GM12878 (cell line): ENCODE measurements around the gene RRP15. TPM values are rescaled to one million over a fixed set of nuclear protein-coding genes. Genes with fewer than 3 reads are reported as not detected.

Source experiments
- ATAC-seq: fragments of 200-7000 bp; cut with Tn5 transposase; 3 replicates; pipeline ENCODE4 v1.9.1; 2020; ENCODE audit warnings: mild to moderate bottlenecking, moderate library complexity
- BruUV-seq: library from RNA; stranded (reverse); fragments of 400-500 nt; replicated peaks from 2 replicates; lab custom pipeline; 2021; lab: Mats Ljungman, UMichigan
- CTCF ChIA-PET: fragments of 300-600 bp; sonication (Branson Sonifier 250); formaldehyde crosslinking; extraction: SDS; loops from one replicate; lab custom pipeline; 2021; ENCODE audit warnings: inconsistent platforms; lab: Yijun Ruan, JAX
- POLR2A ChIA-PET: fragments of 350-600 bp; formaldehyde crosslinking; extraction: SDS; loops from one replicate; lab custom pipeline; 2021; ENCODE audit warnings: inconsistent platforms; lab: Charles Lee
- RAD21 ChIA-PET: fragments of 300-600 bp; sonication (Branson Sonifier 250); formaldehyde crosslinking; loops from one replicate; lab custom pipeline; 2023; ENCODE audit warnings: antibody characterized with exemption; ENCODE audit not compliant: unreplicated experiment; lab: Charles Lee
- SMC1A ChIA-PET: fragments of 300-600 bp; sonication (Branson Sonifier 250); formaldehyde crosslinking; loops from one replicate; lab custom pipeline; 2023; ENCODE audit not compliant: unreplicated experiment, uncharacterized antibody; lab: Charles Lee
- DNase-seq: peaks from one replicate; pipeline ENCODE4 v3.0.0-alpha.2; 2011; ENCODE audit warnings: low read depth, low spot score
- FAIRE-seq: peaks from 3 replicates; lab custom pipeline; 2011; peaks lifted over from hg19 to GRCh38; lab: Jason Lieb, UNC
- H2AFZ ChIP-seq: 2 replicates; pipeline ENCODE4 v1.6.0; 2011; ENCODE audit warnings: low read depth, low read length, control low read depth; ENCODE audit not compliant: control insufficient read depth
- H3K27ac ChIP-seq: 2 replicates; pipeline ENCODE4 v1.5.1; 2011; ENCODE audit warnings: control low read depth; ENCODE audit not compliant: control insufficient read depth, insufficient read depth
- H3K27me3 ChIP-seq, 2 experiments: replicated peaks in 1 of 2; 2 replicates each; pipeline versions ENCODE4 v1.6.0 to v1.6.1; 2011; ENCODE audit warnings: low read length in 1 of 2; ENCODE audit not compliant: control insufficient read depth in 2 of 2, insufficient read depth in 2 of 2
- H3K36me3 ChIP-seq, 2 experiments: 2 replicates each; pipeline ENCODE4 v1.5.1; 2011; ENCODE audit warnings: low read length in 1 of 2; ENCODE audit not compliant: control insufficient read depth in 2 of 2, insufficient read depth in 2 of 2
- H3K4me1 ChIP-seq: 2 replicates; pipeline ENCODE4 v1.6.1; 2011; ENCODE audit warnings: mild to moderate bottlenecking, low read length, moderate library complexity, mixed read lengths; ENCODE audit not compliant: control insufficient read depth, insufficient read depth
- H3K4me2 ChIP-seq: 2 replicates; pipeline ENCODE4 v1.6.0; 2011; ENCODE audit warnings: control low read depth; ENCODE audit not compliant: control insufficient read depth, insufficient read depth
- H3K4me3 ChIP-seq: fragments of 200-600 bp; sonication (generic); 2 replicates; pipeline ENCODE4 v1.5.1; 2016
- H3K79me2 ChIP-seq: 2 replicates; pipeline ENCODE4 v1.6.0; 2011; ENCODE audit warnings: low read length; ENCODE audit not compliant: control insufficient read depth, insufficient read depth
- H3K9ac ChIP-seq: 2 replicates; pipeline ENCODE4 v1.8.0; 2011; ENCODE audit warnings: low read length, control low read depth, mixed read lengths; ENCODE audit not compliant: control insufficient read depth, insufficient read depth
- H3K9me3 ChIP-seq: replicated peaks from 3 replicates; pipeline ENCODE4 v1.5.1; 2011; ENCODE audit warnings: mild to moderate bottlenecking, low read length; ENCODE audit not compliant: control insufficient read depth, insufficient read depth
- H4K20me1 ChIP-seq: 2 replicates; pipeline ENCODE4 v1.6.0; 2011; ENCODE audit not compliant: control insufficient read depth, insufficient read depth
- BACH1 ChIP-seq: fragments of 450-650 bp; IDR thresholded peaks from 2 replicates; pipeline ENCODE4 v1.6.1; 2017; ENCODE audit warnings: mild to moderate bottlenecking, borderline replicate concordance
- EP300 ChIP-seq, 2 experiments: fragments of 150-350 bp in 1 of 2; IDR thresholded peaks; 2 replicates each; pipeline ENCODE4 v1.6.1; 2011 to 2012; ENCODE audit warnings: low read depth in 2 of 2, low read length in 2 of 2, borderline replicate concordance in 1 of 2, improper control_type of control experiment in 1 of 2, inconsistent platforms in 1 of 2; ENCODE audit not compliant: control insufficient read depth in 1 of 2
- MTA3 ChIP-seq: IDR thresholded peaks from 2 replicates; pipeline ENCODE4 v1.6.1; 2012; ENCODE audit warnings: low read length, inconsistent platforms, borderline replicate concordance
- POLR2AphosphoS2 ChIP-seq: IDR thresholded peaks from 2 replicates; pipeline ENCODE4 v1.6.1; 2011; ENCODE audit warnings: low read depth, mild to moderate bottlenecking, low read length, improper control_type of control experiment, moderate library complexity
- RAD21 ChIP-seq: IDR thresholded peaks from 2 replicates; pipeline ENCODE4 v1.6.1; 2011; ENCODE audit warnings: mild to moderate bottlenecking, low read depth, low read length, moderate library complexity; ENCODE audit not compliant: insufficient read depth
- RELA ChIP-seq: fragments of 450-650 bp; IDR thresholded peaks from 2 replicates; pipeline ENCODE4 v1.8.0; 2014; ENCODE audit warnings: borderline replicate concordance; ENCODE audit not compliant: partially characterized antibody
- SMC3 ChIP-seq: IDR thresholded peaks from 2 replicates; pipeline ENCODE4 v1.6.1; 2011; ENCODE audit warnings: low read length, improper control_type of control experiment, borderline replicate concordance
- TAF1 ChIP-seq: IDR thresholded peaks from 2 replicates; pipeline ENCODE4 v1.6.1; 2011; ENCODE audit warnings: mild to moderate bottlenecking, low read depth, low read length, borderline replicate concordance
- TBL1XR1 ChIP-seq: IDR thresholded peaks from 2 replicates; pipeline ENCODE4 v1.6.1; 2012; ENCODE audit warnings: low read depth, low read length, improper control_type of control experiment
- ZNF384 ChIP-seq: IDR thresholded peaks from 2 replicates; pipeline ENCODE4 v1.6.1; 2012; ENCODE audit warnings: low read depth, mild to moderate bottlenecking, low read length, improper control_type of control experiment, borderline replicate concordance
- WGBS: methylation state at CpG from one replicate; pipeline ENCODE4 v1.1.6; 2016; ENCODE audit warnings: low lambda C conversion rate; ENCODE audit not compliant: insufficient replicate concordance, insufficient coverage; ENCODE audit errors: missing lambda C conversion rate; 5-methylcytosine and 5-hydroxymethylcytosine counted together
- in situ Hi-C: fragments of 300-500 bp; cut with MboI; formaldehyde crosslinking; loops from 9 replicates; pipeline ENCODE4 v1.14.3; 2018; ENCODE audit warnings: mixed read lengths
- intact Hi-C: fragments of 100-400 bp; cut with micrococcal nuclease; formaldehyde crosslinking; loops from one replicate; pipeline ENCODE4 v1.14.2; 2022; ENCODE audit not compliant: unreplicated experiment
- polyA plus RNA-seq, 11 experiments: library from polyadenylated mRNA; depleted of rRNA in 4 of 11; unstranded in 6 of 11; stranded (reverse) in 5 of 11; fragments of >200 nt; fragmentation: Nextera tagmentation in 4 of 11; fragmentation: Illumina TruSeq in 1 of 11; extraction: Ambion mirVana in 4 of 11; extraction: Trizol in 1 of 11; gene quantifications; 1 replicate in 1 of 11; 2 replicates in 10 of 11; pipeline versions ENCODE4 v1.2.1 to v1.2.3, GENCODE V29; 2011 to 2016; ENCODE audit warnings: inconsistent platforms in 2 of 11, missing spikeins in 2 of 11, low read depth in 1 of 11
- total RNA-seq, 4 experiments: library from RNA; depleted of rRNA in 3 of 4; stranded (reverse); fragments of >200 nt in 3 of 4; fragmentation: Illumina TruSeq in 1 of 4; extraction: Trizol in 1 of 4; gene quantifications; 2 replicates each; pipeline versions ENCODE4 v1.2.1 to v1.2.3, GENCODE V29; 2013 to 2021
- TF ChIP-seq, protein P1 (sequence below), 3 experiments: IDR thresholded peaks in 2 of 3; conservative IDR thresholded peaks in 1 of 3; 2 replicates each; pipeline ENCODE4 v1.5.1; 2011; ENCODE audit warnings: low read depth in 3 of 3, low read length in 3 of 3, mild to moderate bottlenecking in 3 of 3, control low read depth in 2 of 3, moderate library complexity in 2 of 3, inconsistent platforms in 1 of 3, mixed read lengths in 1 of 3; ENCODE audit not compliant: control insufficient read depth in 2 of 3, insufficient read depth in 1 of 3; ENCODE audit errors: extremely low read depth in 1 of 3
- TF ChIP-seq, protein P2 (sequence below): fragments of 450-650 bp; IDR thresholded peaks from 2 replicates; pipeline ENCODE4 v1.6.1; 2017; ENCODE audit warnings: low read depth, mild to moderate bottlenecking, moderate library complexity
- TF ChIP-seq, protein P3 (sequence below): fragments of 450-650 bp; IDR thresholded peaks from 2 replicates; pipeline ENCODE4 v1.6.1; 2017; ENCODE audit warnings: mild to moderate bottlenecking, moderate library complexity

The RRP15 gene
- total and polyA plus RNA-seq, 10 of the 15 experiments (the other 5 are each of a cell fraction or from before 2014, with no cell fraction given) = 5.6 to 37.8 (median 19.1) TPM

DNA sequence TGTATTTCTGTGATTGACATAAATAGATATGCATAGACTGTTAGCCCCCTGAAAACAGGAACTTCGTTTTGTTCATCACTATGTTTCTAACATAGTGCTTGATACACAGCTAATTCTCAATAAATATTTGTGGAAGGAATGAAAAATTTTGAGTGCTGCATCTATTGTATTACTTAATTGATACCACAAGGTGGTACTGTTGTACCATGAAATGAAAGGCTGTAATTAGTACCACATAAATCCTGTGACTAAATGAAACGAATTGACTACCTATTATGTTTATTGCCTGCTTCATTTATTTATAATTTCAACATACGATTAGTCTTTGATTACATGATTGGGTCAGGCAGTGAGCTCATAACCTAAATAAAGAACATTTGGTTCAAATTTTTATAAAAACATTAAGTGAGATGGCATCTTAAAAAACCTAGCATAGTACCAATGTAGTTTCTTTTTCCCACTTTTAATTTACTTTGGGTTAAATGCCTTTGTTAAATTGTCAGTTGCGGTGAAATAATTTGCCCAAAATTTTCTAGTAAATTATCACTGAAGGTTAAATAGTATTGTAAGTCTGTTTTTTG, 45.0 kb downstream of the RRP15 start:
- no peak overlapping the region for H3K27ac ChIP-seq
- TF ChIP-seq, protein P1, sequence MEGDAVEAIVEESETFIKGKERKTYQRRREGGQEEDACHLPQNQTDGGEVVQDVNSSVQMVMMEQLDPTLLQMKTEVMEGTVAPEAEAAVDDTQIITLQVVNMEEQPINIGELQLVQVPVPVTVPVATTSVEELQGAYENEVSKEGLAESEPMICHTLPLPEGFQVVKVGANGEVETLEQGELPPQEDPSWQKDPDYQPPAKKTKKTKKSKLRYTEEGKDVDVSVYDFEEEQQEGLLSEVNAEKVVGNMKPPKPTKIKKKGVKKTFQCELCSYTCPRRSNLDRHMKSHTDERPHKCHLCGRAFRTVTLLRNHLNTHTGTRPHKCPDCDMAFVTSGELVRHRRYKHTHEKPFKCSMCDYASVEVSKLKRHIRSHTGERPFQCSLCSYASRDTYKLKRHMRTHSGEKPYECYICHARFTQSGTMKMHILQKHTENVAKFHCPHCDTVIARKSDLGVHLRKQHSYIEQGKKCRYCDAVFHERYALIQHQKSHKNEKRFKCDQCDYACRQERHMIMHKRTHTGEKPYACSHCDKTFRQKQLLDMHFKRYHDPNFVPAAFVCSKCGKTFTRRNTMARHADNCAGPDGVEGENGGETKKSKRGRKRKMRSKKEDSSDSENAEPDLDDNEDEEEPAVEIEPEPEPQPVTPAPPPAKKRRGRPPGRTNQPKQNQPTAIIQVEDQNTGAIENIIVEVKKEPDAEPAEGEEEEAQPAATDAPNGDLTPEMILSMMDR (IDR thresholded peaks at IDR 0.05 in 2 of 3, conservative IDR thresholded peaks at IDR 0.05 in 1 of 3; ENCODE audit: control insufficient read depth in 2 of 3, extremely low read depth in 1 of 3, insufficient read depth in 1 of 3, low read depth in 3 of 3, low read length in 3 of 3) = peak; percentile 36 to 69 (median 39); a peak in 5 of 6 replicates
- no peak for TF ChIP-seq EP300 (IDR thresholded peaks at IDR 0.05; ENCODE audit: borderline replicate concordance in 1 of 2, control insufficient read depth in 1 of 2, low read depth in 2 of 2, low read length in 2 of 2)
- TF ChIP-seq, protein P2, sequence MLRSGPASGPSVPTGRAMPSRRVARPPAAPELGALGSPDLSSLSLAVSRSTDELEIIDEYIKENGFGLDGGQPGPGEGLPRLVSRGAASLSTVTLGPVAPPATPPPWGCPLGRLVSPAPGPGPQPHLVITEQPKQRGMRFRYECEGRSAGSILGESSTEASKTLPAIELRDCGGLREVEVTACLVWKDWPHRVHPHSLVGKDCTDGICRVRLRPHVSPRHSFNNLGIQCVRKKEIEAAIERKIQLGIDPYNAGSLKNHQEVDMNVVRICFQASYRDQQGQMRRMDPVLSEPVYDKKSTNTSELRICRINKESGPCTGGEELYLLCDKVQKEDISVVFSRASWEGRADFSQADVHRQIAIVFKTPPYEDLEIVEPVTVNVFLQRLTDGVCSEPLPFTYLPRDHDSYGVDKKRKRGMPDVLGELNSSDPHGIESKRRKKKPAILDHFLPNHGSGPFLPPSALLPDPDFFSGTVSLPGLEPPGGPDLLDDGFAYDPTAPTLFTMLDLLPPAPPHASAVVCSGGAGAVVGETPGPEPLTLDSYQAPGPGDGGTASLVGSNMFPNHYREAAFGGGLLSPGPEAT = no peak
- peak; percentile 48; the same call in 1 of the 2 replicates for TF ChIP-seq SMC3
- no peak for TF ChIP-seq POLR2AphosphoS2
- no peak for TF ChIP-seq RELA
- TF ChIP-seq ZNF384 = no peak
- peak; percentile 71 for TF ChIP-seq RAD21
- no peak for TF ChIP-seq BACH1
- TF ChIP-seq TBL1XR1 = no peak
- TF ChIP-seq, protein P3, sequence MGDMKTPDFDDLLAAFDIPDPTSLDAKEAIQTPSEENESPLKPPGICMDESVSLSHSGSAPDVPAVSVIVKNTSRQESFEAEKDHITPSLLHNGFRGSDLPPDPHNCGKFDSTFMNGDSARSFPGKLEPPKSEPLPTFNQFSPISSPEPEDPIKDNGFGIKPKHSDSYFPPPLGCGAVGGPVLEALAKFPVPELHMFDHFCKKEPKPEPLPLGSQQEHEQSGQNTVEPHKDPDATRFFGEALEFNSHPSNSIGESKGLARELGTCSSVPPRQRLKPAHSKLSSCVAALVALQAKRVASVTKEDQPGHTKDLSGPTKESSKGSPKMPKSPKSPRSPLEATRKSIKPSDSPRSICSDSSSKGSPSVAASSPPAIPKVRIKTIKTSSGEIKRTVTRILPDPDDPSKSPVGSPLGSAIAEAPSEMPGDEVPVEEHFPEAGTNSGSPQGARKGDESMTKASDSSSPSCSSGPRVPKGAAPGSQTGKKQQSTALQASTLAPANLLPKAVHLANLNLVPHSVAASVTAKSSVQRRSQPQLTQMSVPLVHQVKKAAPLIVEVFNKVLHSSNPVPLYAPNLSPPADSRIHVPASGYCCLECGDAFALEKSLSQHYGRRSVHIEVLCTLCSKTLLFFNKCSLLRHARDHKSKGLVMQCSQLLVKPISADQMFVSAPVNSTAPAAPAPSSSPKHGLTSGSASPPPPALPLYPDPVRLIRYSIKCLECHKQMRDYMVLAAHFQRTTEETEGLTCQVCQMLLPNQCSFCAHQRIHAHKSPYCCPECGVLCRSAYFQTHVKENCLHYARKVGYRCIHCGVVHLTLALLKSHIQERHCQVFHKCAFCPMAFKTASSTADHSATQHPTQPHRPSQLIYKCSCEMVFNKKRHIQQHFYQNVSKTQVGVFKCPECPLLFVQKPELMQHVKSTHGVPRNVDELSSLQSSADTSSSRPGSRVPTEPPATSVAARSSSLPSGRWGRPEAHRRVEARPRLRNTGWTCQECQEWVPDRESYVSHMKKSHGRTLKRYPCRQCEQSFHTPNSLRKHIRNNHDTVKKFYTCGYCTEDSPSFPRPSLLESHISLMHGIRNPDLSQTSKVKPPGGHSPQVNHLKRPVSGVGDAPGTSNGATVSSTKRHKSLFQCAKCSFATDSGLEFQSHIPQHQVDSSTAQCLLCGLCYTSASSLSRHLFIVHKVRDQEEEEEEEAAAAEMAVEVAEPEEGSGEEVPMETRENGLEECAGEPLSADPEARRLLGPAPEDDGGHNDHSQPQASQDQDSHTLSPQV = no peak
- no peak for TF ChIP-seq MTA3
- TF ChIP-seq TAF1 = no peak
- TF ChIP-seq, all 136 proteins: peak for 3
- RAD21 ChIA-PET = interaction anchor here (1.8 kb wide), 1 partner anchor 8 kb away, joined by 9 read pairs; no protein-coding TSS in a partner anchor
- H4K20me1 ChIP-seq = no peaks in the 10 kb centered on the region
- no TSS peak for BruUV-seq
- CTCF ChIA-PET = interaction anchor here (0.6 to 2.4 kb wide), 24 partner anchors 9 to 1639 kb away, joined by 3 to 12 read pairs (median 4); no protein-coding TSS in a partner anchor
- H3K4me1 ChIP-seq = no peaks in the 10 kb centered on the region
- SMC1A ChIA-PET = interaction anchor here (0.8 to 1.3 kb wide), 7 partner anchors 11 to 1331 kb away, joined by 3 to 4 read pairs (median 3); no protein-coding TSS in a partner anchor
- in situ Hi-C loops (no loop called here), intact Hi-C loops (loop anchor here (1.0 to 10.0 kb wide), 5 partner anchors 191 to 1482 kb away; no protein-coding TSS in a partner anchor)
- no peak overlapping the region for H3K9ac ChIP-seq
- no peak overlapping the region for H3K4me2 ChIP-seq
- no peaks in the 10 kb centered on the region for H3K9me3 ChIP-seq
- peak; percentile 76 for ATAC-seq
- DNase-seq = no peak
- POLR2A ChIA-PET = no interaction called here
- no peak overlapping the region for H3K4me3 ChIP-seq
- 39% methylated on average over 4 of the region's 4 CpGs for WGBS
- H3K36me3 ChIP-seq = no peaks in the 10 kb centered on the region
- H3K79me2 ChIP-seq = no peaks in the 10 kb centered on the region
- peak; percentile 68 for FAIRE-seq
- no peak overlapping the region for H2AFZ ChIP-seq
- no peaks in the 10 kb centered on the region for H3K27me3 ChIP-seq
